Stimulated activated CD4-positive, alpha-beta T cell treated with anti-CD3 and anti-CD28 coated beads, Interleukin-1b, Interleukin-23, amount 100 ng/mL, for 4 hours (primary cell): ENCODE data around the gene SPEF1.

Experiments
- DNase-seq, 2 donors: peaks; one replicate each; pipeline ENCODE4 v3.0.0-alpha.2; 2020; ENCODE audit warnings: low read depth in 2 of 2

SPEF1 gene

GRCh38 chr20:3749087-3749688 is 32.1 kb downstream of the SPEF1 start:
- no peak for DNase-seq

GRCh38 chr20:3748073-3748472 is 33.2 kb downstream of the SPEF1 start:
- no peak for DNase-seq

- DNase-seq: no peak
Observed at GRCh38 chr20:3747471-3747870, 33.8 kb downstream of the SPEF1 start.

- no peak for DNase-seq
Observed at GRCh38 chr20:3745686-3746173, 35.5 kb downstream of the SPEF1 start.

GRCh38 chr20:3744806-3745685 is 36.2 kb downstream of the SPEF1 start:
- DNase-seq: peak; percentile 60 to 66

- no peak for DNase-seq
Observed at GRCh38 chr20:3744037-3744436, 37.2 kb downstream of the SPEF1 start.

- DNase-seq: no peak
Observed at GRCh38 chr20:3743251-3743650, 38.0 kb downstream of the SPEF1 start.

- DNase-seq: no peak
Observed at GRCh38 chr20:3741836-3742458, 39.3 kb downstream of the SPEF1 start.

GRCh38 chr20:3740615-3741301 is 40.5 kb downstream of the SPEF1 start:
- no peak for DNase-seq

- no peak for DNase-seq
Observed at GRCh38 chr20:3739926-3740451, 41.3 kb downstream of the SPEF1 start.

- no peak for DNase-seq
Observed at GRCh38 chr20:3739054-3739925, 42.0 kb downstream of the SPEF1 start.

- no peak for DNase-seq
Observed at GRCh38 chr20:3738111-3739053, 42.9 kb downstream of the SPEF1 start.

- DNase-seq: no peak
Observed at GRCh38 chr20:3735768-3736167, 45.5 kb downstream of the SPEF1 start.

GRCh38 chr20:3734111-3734843 is 47.0 kb downstream of the SPEF1 start:
- DNase-seq: no peak

- no peak for DNase-seq
Observed at GRCh38 chr20:3733119-3733995, 47.9 kb downstream of the SPEF1 start.

- DNase-seq: no peak
Observed at GRCh38 chr20:3732327-3733118, 48.7 kb downstream of the SPEF1 start, which contains the start of gene HSPA12B. Gene HSPA12B (plus strand): TSS chr20:3732685. CDS start chr20:3738675, 5,990 bp downstream.

GRCh38 chr20:3731944-3732326 is 49.3 kb downstream of the SPEF1 start:
- DNase-seq: no peak
